Right lobe of liver (tissue), 4 donors: ENCODE measurements around the gene KCNMA1.

Source experiments
- POLR2A ChIP-seq: fragments of 450-650 bp; IDR thresholded peaks from one replicate; pipeline ENCODE4 v1.6.1; 2017; ENCODE audit warnings: antibody characterized with exemption, mild to moderate bottlenecking
- TF ChIP-seq, protein P1 (sequence below), 4 donors: fragments of 200-600 bp in 3 of 4; fragments of 450-650 bp in 1 of 4; IDR thresholded peaks; one replicate each; pipeline versions ENCODE4 v1.5.1 to v1.8.0; 2016 to 2022; ENCODE audit warnings: antibody characterized with exemption in 4 of 4, mild to moderate bottlenecking in 2 of 4
- donor health status: DM: no; HTN: no; CAD: no.
- donor health status: DM: no; HTN: no; CAD: no.
- donor health status: DM: no; HTN: yes; CAD: no.

DNA sequence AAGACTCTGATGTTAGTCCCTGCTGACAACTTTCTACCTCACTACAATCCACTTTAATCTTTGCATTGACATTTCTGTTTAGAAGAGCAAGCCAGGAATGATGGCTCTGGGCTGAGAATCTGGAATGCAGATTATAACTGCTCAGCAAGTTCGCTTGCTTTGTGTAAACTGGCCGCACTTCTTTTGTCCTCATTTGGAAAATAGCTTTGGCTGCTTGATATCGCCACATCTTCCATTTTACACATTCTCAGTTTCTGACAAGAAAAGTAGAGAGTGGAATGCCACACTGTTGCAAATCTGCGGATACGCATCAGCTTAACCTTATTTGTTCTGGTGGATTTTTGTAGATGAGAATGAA, 429.8 kb downstream of the KCNMA1 start:
- TF ChIP-seq, protein P1, sequence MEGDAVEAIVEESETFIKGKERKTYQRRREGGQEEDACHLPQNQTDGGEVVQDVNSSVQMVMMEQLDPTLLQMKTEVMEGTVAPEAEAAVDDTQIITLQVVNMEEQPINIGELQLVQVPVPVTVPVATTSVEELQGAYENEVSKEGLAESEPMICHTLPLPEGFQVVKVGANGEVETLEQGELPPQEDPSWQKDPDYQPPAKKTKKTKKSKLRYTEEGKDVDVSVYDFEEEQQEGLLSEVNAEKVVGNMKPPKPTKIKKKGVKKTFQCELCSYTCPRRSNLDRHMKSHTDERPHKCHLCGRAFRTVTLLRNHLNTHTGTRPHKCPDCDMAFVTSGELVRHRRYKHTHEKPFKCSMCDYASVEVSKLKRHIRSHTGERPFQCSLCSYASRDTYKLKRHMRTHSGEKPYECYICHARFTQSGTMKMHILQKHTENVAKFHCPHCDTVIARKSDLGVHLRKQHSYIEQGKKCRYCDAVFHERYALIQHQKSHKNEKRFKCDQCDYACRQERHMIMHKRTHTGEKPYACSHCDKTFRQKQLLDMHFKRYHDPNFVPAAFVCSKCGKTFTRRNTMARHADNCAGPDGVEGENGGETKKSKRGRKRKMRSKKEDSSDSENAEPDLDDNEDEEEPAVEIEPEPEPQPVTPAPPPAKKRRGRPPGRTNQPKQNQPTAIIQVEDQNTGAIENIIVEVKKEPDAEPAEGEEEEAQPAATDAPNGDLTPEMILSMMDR (IDR thresholded peaks at IDR 0.05): no peak
- TF ChIP-seq POLR2A: no peak
